GM12878 (cell line): ENCODE data around the gene RASGRF2. TPM values are rescaled to one million over a fixed set of nuclear protein-coding genes. Genes with fewer than 3 reads are reported as not detected.

Experiments used
- ATAC-seq: fragments of 200-7000 bp; cut with Tn5 transposase; 3 replicates; pipeline ENCODE4 v1.9.1; 2020; ENCODE audit warnings: mild to moderate bottlenecking, moderate library complexity
- BruUV-seq: library from RNA; stranded (reverse); fragments of 400-500 nt; replicated peaks from 2 replicates; lab custom pipeline; 2021; lab: Mats Ljungman, UMichigan
- CTCF ChIA-PET: fragments of 300-600 bp; sonication (Branson Sonifier 250); formaldehyde crosslinking; extraction: SDS; loops from one replicate; lab custom pipeline; 2021; ENCODE audit warnings: inconsistent platforms; lab: Yijun Ruan, JAX
- POLR2A ChIA-PET: fragments of 350-600 bp; formaldehyde crosslinking; extraction: SDS; loops from one replicate; lab custom pipeline; 2021; ENCODE audit warnings: inconsistent platforms; lab: Charles Lee
- RAD21 ChIA-PET: fragments of 300-600 bp; sonication (Branson Sonifier 250); formaldehyde crosslinking; loops from one replicate; lab custom pipeline; 2023; ENCODE audit warnings: antibody characterized with exemption; ENCODE audit not compliant: unreplicated experiment; lab: Charles Lee
- SMC1A ChIA-PET: fragments of 300-600 bp; sonication (Branson Sonifier 250); formaldehyde crosslinking; loops from one replicate; lab custom pipeline; 2023; ENCODE audit not compliant: unreplicated experiment, uncharacterized antibody; lab: Charles Lee
- DNase-seq: peaks from one replicate; pipeline ENCODE4 v3.0.0-alpha.2; 2011; ENCODE audit warnings: low read depth, low spot score
- FAIRE-seq: peaks from 3 replicates; lab custom pipeline; 2011; peaks lifted over from hg19 to GRCh38; lab: Jason Lieb, UNC
- H2AFZ ChIP-seq: 2 replicates; pipeline ENCODE4 v1.6.0; 2011; ENCODE audit warnings: low read depth, low read length, control low read depth; ENCODE audit not compliant: control insufficient read depth
- H3K27ac ChIP-seq: 2 replicates; pipeline ENCODE4 v1.5.1; 2011; ENCODE audit warnings: control low read depth; ENCODE audit not compliant: control insufficient read depth, insufficient read depth
- H3K27me3 ChIP-seq, 2 experiments: replicated peaks in 1 of 2; 2 replicates each; pipeline versions ENCODE4 v1.6.0 to v1.6.1; 2011; ENCODE audit warnings: low read length in 1 of 2; ENCODE audit not compliant: control insufficient read depth in 2 of 2, insufficient read depth in 2 of 2
- H3K36me3 ChIP-seq, 2 experiments: 2 replicates each; pipeline ENCODE4 v1.5.1; 2011; ENCODE audit warnings: low read length in 1 of 2; ENCODE audit not compliant: control insufficient read depth in 2 of 2, insufficient read depth in 2 of 2
- H3K4me1 ChIP-seq: 2 replicates; pipeline ENCODE4 v1.6.1; 2011; ENCODE audit warnings: mild to moderate bottlenecking, low read length, moderate library complexity, mixed read lengths; ENCODE audit not compliant: control insufficient read depth, insufficient read depth
- H3K4me2 ChIP-seq: 2 replicates; pipeline ENCODE4 v1.6.0; 2011; ENCODE audit warnings: control low read depth; ENCODE audit not compliant: control insufficient read depth, insufficient read depth
- H3K4me3 ChIP-seq: fragments of 200-600 bp; sonication (generic); 2 replicates; pipeline ENCODE4 v1.5.1; 2016
- H3K79me2 ChIP-seq: 2 replicates; pipeline ENCODE4 v1.6.0; 2011; ENCODE audit warnings: low read length; ENCODE audit not compliant: control insufficient read depth, insufficient read depth
- H3K9ac ChIP-seq: 2 replicates; pipeline ENCODE4 v1.8.0; 2011; ENCODE audit warnings: low read length, control low read depth, mixed read lengths; ENCODE audit not compliant: control insufficient read depth, insufficient read depth
- H3K9me3 ChIP-seq: replicated peaks from 3 replicates; pipeline ENCODE4 v1.5.1; 2011; ENCODE audit warnings: mild to moderate bottlenecking, low read length; ENCODE audit not compliant: control insufficient read depth, insufficient read depth
- H4K20me1 ChIP-seq: 2 replicates; pipeline ENCODE4 v1.6.0; 2011; ENCODE audit not compliant: control insufficient read depth, insufficient read depth
- EP300 ChIP-seq, 2 experiments: fragments of 150-350 bp in 1 of 2; IDR thresholded peaks; 2 replicates each; pipeline ENCODE4 v1.6.1; 2011 to 2012; ENCODE audit warnings: low read depth in 2 of 2, low read length in 2 of 2, borderline replicate concordance in 1 of 2, improper control_type of control experiment in 1 of 2, inconsistent platforms in 1 of 2; ENCODE audit not compliant: control insufficient read depth in 1 of 2
- GATAD2B ChIP-seq: fragments of 450-650 bp; conservative IDR thresholded peaks from 2 replicates; pipeline ENCODE4 v1.6.1; 2017; ENCODE audit warnings: low read depth, mild to moderate bottlenecking, moderate library complexity
- JUNB ChIP-seq: IDR thresholded peaks from 2 replicates; pipeline ENCODE4 v1.6.1; 2016; ENCODE audit warnings: antibody characterized with exemption, mild to moderate bottlenecking
- PAX5 ChIP-seq: IDR thresholded peaks from 2 replicates; pipeline ENCODE4 v1.6.1; 2011; ENCODE audit warnings: low read depth, low read length, borderline replicate concordance
- POU2F2 ChIP-seq: IDR thresholded peaks from 3 replicates; pipeline ENCODE4 v1.6.1; 2011; ENCODE audit warnings: low read depth, mild to moderate bottlenecking, low read length, borderline replicate concordance
- STAT1 ChIP-seq: fragments of 450-650 bp; conservative IDR thresholded peaks from 2 replicates; pipeline ENCODE4 v1.6.1; 2014; ENCODE audit warnings: antibody characterized with exemption, mild to moderate bottlenecking
- SUZ12 ChIP-seq: fragments of 200-600 bp; sonication (generic); IDR thresholded peaks from one replicate; pipeline ENCODE4 v1.6.1; 2018; ENCODE audit warnings: antibody characterized with exemption, mild to moderate bottlenecking; ENCODE audit not compliant: unreplicated experiment
- TCF3 ChIP-seq: IDR thresholded peaks from 2 replicates; pipeline ENCODE4 v1.6.1; 2012; ENCODE audit warnings: low read depth, mild to moderate bottlenecking, low read length, borderline replicate concordance; ENCODE audit not compliant: insufficient read depth
- WGBS: methylation state at CpG from one replicate; pipeline ENCODE4 v1.1.6; 2016; ENCODE audit warnings: low lambda C conversion rate; ENCODE audit not compliant: insufficient replicate concordance, insufficient coverage; ENCODE audit errors: missing lambda C conversion rate; 5-methylcytosine and 5-hydroxymethylcytosine counted together
- in situ Hi-C: fragments of 300-500 bp; cut with MboI; formaldehyde crosslinking; loops from 9 replicates; pipeline ENCODE4 v1.14.3; 2018; ENCODE audit warnings: mixed read lengths
- intact Hi-C: fragments of 100-400 bp; cut with micrococcal nuclease; formaldehyde crosslinking; loops from one replicate; pipeline ENCODE4 v1.14.2; 2022; ENCODE audit not compliant: unreplicated experiment
- polyA plus RNA-seq, 11 experiments: library from polyadenylated mRNA; depleted of rRNA in 4 of 11; unstranded in 6 of 11; stranded (reverse) in 5 of 11; fragments of >200 nt; fragmentation: Nextera tagmentation in 4 of 11; fragmentation: Illumina TruSeq in 1 of 11; extraction: Ambion mirVana in 4 of 11; extraction: Trizol in 1 of 11; gene quantifications; 1 replicate in 1 of 11; 2 replicates in 10 of 11; pipeline versions ENCODE4 v1.2.1 to v1.2.3, GENCODE V29; 2011 to 2016; ENCODE audit warnings: inconsistent platforms in 2 of 11, missing spikeins in 2 of 11, low read depth in 1 of 11
- total RNA-seq, 4 experiments: library from RNA; depleted of rRNA in 3 of 4; stranded (reverse); fragments of >200 nt in 3 of 4; fragmentation: Illumina TruSeq in 1 of 4; extraction: Trizol in 1 of 4; gene quantifications; 2 replicates each; pipeline versions ENCODE4 v1.2.1 to v1.2.3, GENCODE V29; 2013 to 2021

RASGRF2 gene
- total and polyA plus RNA-seq, 10 of the 15 experiments (the other 5 are each of a cell fraction or from before 2014, with no cell fraction given) = 0.05 to 0.24 (median 0.07) TPM

- H3K4me2 ChIP-seq = no peak overlapping the region
- H2AFZ ChIP-seq = no peak overlapping the region
- H3K27me3 ChIP-seq = no peaks in the 10 kb centered on the region
- TF ChIP-seq EP300 (IDR thresholded peaks at IDR 0.05; ENCODE audit: borderline replicate concordance in 1 of 2, control insufficient read depth in 1 of 2, low read depth in 2 of 2, low read length in 2 of 2) (no peak), STAT1 (no peak), JUNB (no peak), GATAD2B (no peak), POU2F2 (no peak)
- H3K27ac ChIP-seq = no peak overlapping the region
- no peaks in the 10 kb centered on the region for H3K36me3 ChIP-seq
- ChIA-PET SMC1A (no interaction called here), RAD21 (no interaction called here), CTCF (interaction anchor here (0.6 kb wide), 1 partner anchor 404 kb away, joined by 3 read pairs; no protein-coding TSS in a partner anchor), POLR2A (no interaction called here)
- FAIRE-seq (no peak), ATAC-seq (no peak), DNase-seq (no peak)
- intact Hi-C loops = no loop called here
- no peaks in the 10 kb centered on the region for H3K9me3 ChIP-seq
- no peaks in the 10 kb centered on the region for H3K4me1 ChIP-seq
- in situ Hi-C loops = no loop called here
- H3K79me2 ChIP-seq = no peaks in the 10 kb centered on the region
- no peaks in the 10 kb centered on the region for H4K20me1 ChIP-seq
- no TSS peak for BruUV-seq
- 18% methylated on average over 3 of the region's 3 CpGs for WGBS
- H3K9ac ChIP-seq = no peak overlapping the region
- no peak overlapping the region for H3K4me3 ChIP-seq
Measured at GRCh38 chr5:80989883-80990282, 29.7 kb downstream of the RASGRF2 start.

GRCh38 chr5:80990527-80990926 is 30.4 kb downstream of the RASGRF2 start:
- Histone ChIP-seq H3K4me2 (no peak overlapping the region), H3K9me3 (no peaks in the 10 kb centered on the region), H3K27me3 (no peaks in the 10 kb centered on the region), H4K20me1 (no peaks in the 10 kb centered on the region), H3K27ac (no peak overlapping the region), H3K4me3 (no peak overlapping the region), H3K9ac (no peak overlapping the region)
- no TSS peak for BruUV-seq
- CTCF ChIA-PET = no interaction called here
- ATAC-seq (no peak), DNase-seq (no peak), FAIRE-seq (no peak)
- POLR2A ChIA-PET = no interaction called here
- TF ChIP-seq SUZ12 = no peak
- no peak for TF ChIP-seq PAX5
- TF ChIP-seq TCF3 = no peak
- TF ChIP-seq, all 136 proteins: peak for 0
- in situ Hi-C loops = no loop called here
- Histone ChIP-seq H3K36me3 (no peaks in the 10 kb centered on the region), H2AFZ (no peak overlapping the region), H3K4me1 (no peaks in the 10 kb centered on the region), H3K79me2 (no peaks in the 10 kb centered on the region)
- WGBS = 6% methylated on average over 2 of the region's 2 CpGs
- RAD21 ChIA-PET = no interaction called here
- SMC1A ChIA-PET = interaction anchor here (0.6 kb wide), 1 partner anchor 175 kb away, joined by 3 read pairs; no protein-coding TSS in a partner anchor
- intact Hi-C loops = no loop called here
